Skeletal muscle satellite cell (primary cell): ENCODE measurements around the gene METTL8.

ENCODE experiments used
- H3K27me3 ChIP-seq: 2 replicates; pipeline ENCODE4 v1.7.0; 2013; ENCODE audit warnings: low read length; ENCODE audit not compliant: control insufficient read depth, insufficient read depth
- H3K36me3 ChIP-seq: 2 replicates; pipeline ENCODE4 v1.7.0; 2013; ENCODE audit warnings: mild to moderate bottlenecking, control low read depth, low read length; ENCODE audit not compliant: insufficient read depth
- H3K4me1 ChIP-seq: 2 replicates; pipeline ENCODE4 v1.7.0; 2013; ENCODE audit warnings: low read length; ENCODE audit not compliant: control insufficient read depth, insufficient read depth
- H3K4me2 ChIP-seq: 2 replicates; pipeline ENCODE4 v1.7.0; 2013; ENCODE audit warnings: mild to moderate bottlenecking, low read length
- H3K4me3 ChIP-seq: 2 replicates; pipeline ENCODE4 v1.7.0; 2013; ENCODE audit warnings: low read length
- H3K9ac ChIP-seq: 2 replicates; pipeline ENCODE4 v1.7.0; 2013; ENCODE audit warnings: mild to moderate bottlenecking, low read depth, low read length, moderate library complexity
- H3K9me3 ChIP-seq: replicated peaks from 2 replicates; pipeline ENCODE4 v1.7.0; 2013; ENCODE audit warnings: mild to moderate bottlenecking, control low read depth, low read length

The METTL8 gene

DNA sequence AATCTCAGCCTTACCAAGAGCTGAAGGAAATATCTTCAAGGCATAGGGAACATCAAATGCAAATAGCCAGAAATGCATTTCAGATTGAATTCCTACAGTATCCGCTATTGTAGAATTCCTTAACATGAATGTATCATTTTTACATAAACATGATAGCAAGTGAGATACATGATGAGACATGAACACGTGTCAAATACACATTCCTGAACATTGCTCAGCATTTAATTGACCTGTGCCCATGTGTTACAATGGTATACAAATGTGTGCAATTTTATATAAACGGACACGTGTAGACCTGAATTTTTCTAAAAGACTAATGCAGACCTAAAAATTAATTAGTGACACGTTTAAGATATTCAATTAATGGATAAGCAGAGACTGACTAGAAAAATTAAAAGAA lies 140.1 kb downstream of the METTL8 start:
- H3K36me3 ChIP-seq = no peaks in the 10 kb centered on the region
- no peak overlapping the region for H3K4me2 ChIP-seq
- no peak overlapping the region for H3K4me3 ChIP-seq
- no peaks in the 10 kb centered on the region for H3K9me3 ChIP-seq
- H3K27me3 ChIP-seq = no peaks in the 10 kb centered on the region
- peaks cover 4% of the 10 kb centered on the region for H3K4me1 ChIP-seq
- H3K9ac ChIP-seq = no peak overlapping the region

DNA sequence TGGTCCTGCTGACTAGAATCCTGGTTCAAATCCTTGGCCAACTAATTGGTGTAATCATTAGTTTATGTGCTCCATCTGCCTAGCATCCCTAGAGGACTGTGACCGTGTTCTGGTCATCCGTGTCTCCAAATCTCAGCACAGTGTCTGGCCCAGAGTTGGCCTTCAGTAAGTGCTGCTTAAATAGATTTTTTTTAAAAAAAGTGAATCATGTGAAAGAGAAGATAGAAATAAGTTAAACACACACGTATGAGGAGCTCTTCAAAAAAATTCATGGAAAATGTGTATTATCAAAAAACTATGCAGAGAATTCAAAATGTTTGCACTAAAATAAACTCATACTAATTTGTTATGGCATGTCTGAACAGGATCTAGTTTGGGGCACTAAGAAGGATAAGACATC lies 143.8 kb downstream of the METTL8 start:
- Histone ChIP-seq H3K4me1 (no peaks in the 10 kb centered on the region), H3K9ac (no peak overlapping the region), H3K4me2 (no peak overlapping the region), H3K9me3 (no peaks in the 10 kb centered on the region), H3K27me3 (no peaks in the 10 kb centered on the region), H3K36me3 (no peaks in the 10 kb centered on the region), H3K4me3 (no peak overlapping the region)

DNA sequence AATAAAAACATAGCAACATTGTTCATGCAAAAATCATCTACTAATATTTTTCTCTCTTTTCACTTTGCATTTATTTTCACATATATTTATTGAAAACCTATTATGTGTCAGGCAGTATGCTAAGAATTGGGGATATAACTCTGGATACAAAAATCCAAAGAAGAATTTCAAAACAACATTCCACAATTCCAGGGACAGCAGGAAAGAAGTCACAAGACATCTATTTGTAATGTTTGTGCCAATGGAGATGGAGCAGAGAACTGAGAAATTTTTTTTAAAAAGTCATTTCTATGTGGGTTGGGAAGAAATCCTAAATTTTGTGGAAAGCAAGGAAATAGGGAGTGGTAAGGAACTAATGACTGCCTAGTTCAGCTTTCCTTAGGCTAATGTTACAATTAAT lies 144.5 kb downstream of the METTL8 start:
- H3K4me1 ChIP-seq = no peaks in the 10 kb centered on the region
- H3K4me2 ChIP-seq = no peak overlapping the region
- H3K9me3 ChIP-seq = no peaks in the 10 kb centered on the region
- H3K4me3 ChIP-seq = no peak overlapping the region
- no peak overlapping the region for H3K9ac ChIP-seq
- no peaks in the 10 kb centered on the region for H3K36me3 ChIP-seq
- no peaks in the 10 kb centered on the region for H3K27me3 ChIP-seq

DNA sequence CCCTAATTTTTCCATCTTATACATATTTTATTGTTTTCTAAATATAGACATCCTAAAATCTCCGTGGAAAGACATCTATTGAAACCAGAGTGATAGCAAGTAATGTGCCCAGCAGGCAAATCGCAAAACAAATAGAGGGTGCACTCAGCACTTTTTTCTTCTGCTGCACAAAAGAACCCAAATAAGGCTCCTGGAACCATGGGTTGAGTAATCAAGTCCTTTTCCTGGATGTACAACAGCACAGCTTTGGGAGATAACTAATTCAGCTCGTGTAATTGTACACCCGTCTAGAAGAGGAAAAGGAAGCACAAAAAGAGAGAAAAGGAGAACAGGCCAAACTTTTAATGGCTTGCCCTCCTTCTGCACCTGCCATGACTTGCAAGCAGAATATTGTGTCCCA lies 146.2 kb downstream of the METTL8 start:
- Histone ChIP-seq H3K27me3 (no peaks in the 10 kb centered on the region), H3K9me3 (no peaks in the 10 kb centered on the region), H3K4me3 (no peak overlapping the region)

DNA sequence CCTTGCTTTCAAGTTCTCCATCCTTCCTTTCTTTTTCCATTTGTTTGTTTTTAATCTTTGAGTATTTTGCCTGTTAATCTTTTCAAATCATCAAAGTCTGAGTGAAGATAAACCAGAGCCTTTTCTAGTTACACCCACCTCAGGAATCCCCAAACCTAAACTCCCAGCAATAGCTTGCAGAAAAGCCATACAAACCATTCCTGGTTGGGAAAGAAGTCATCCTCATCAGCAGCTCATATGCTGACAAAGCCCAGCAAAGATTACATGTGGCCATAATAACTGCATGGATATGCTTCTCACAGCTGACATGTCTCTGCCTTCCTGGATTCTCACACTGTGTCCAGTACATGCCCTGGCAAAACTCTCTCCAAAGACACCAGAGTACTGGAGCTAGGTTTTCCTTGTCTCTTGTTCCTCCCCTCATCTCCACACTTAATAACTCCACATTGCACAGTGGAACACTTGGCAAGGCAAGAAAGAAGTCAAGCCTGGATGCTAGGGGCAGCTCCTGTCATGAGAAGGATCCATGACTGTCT lies 146.7 kb downstream of the METTL8 start:
- Histone ChIP-seq H3K9ac (no peak overlapping the region), H3K9me3 (no peaks in the 10 kb centered on the region), H3K4me3 (no peak overlapping the region), H3K27me3 (no peaks in the 10 kb centered on the region), H3K4me1 (no peaks in the 10 kb centered on the region), H3K36me3 (no peaks in the 10 kb centered on the region), H3K4me2 (no peak overlapping the region)

More for the DNA sequence above, 146.2 kb downstream of the METTL8 start:
- no peak overlapping the region for H3K9ac ChIP-seq
- no peak overlapping the region for H3K4me2 ChIP-seq
- H3K4me1 ChIP-seq = no peaks in the 10 kb centered on the region
- H3K36me3 ChIP-seq = no peaks in the 10 kb centered on the region

DNA sequence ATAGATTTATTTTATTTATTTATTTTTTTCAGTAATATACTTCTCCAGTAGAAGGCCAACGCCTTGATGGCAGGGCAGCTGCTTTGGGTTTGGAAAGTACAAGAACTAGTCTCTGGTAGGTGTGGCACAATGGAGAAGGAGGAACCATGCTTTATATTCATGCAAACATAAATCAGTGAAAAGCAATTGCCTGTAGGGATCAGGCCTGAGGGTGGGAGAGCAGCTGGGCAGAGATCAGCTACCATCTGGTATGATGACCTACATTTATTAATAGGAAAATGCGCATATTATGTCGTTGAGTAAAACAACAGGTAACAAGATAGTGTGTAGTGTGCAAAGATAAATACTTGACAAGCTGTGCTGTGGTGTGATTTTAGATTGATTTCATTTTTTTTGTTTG lies 152.7 kb downstream of the METTL8 start:
- Histone ChIP-seq H3K4me2 (no peak overlapping the region), H3K27me3 (no peaks in the 10 kb centered on the region), H3K36me3 (no peaks in the 10 kb centered on the region), H3K9ac (no peak overlapping the region), H3K4me1 (no peaks in the 10 kb centered on the region), H3K9me3 (no peaks in the 10 kb centered on the region), H3K4me3 (no peak overlapping the region)

DNA sequence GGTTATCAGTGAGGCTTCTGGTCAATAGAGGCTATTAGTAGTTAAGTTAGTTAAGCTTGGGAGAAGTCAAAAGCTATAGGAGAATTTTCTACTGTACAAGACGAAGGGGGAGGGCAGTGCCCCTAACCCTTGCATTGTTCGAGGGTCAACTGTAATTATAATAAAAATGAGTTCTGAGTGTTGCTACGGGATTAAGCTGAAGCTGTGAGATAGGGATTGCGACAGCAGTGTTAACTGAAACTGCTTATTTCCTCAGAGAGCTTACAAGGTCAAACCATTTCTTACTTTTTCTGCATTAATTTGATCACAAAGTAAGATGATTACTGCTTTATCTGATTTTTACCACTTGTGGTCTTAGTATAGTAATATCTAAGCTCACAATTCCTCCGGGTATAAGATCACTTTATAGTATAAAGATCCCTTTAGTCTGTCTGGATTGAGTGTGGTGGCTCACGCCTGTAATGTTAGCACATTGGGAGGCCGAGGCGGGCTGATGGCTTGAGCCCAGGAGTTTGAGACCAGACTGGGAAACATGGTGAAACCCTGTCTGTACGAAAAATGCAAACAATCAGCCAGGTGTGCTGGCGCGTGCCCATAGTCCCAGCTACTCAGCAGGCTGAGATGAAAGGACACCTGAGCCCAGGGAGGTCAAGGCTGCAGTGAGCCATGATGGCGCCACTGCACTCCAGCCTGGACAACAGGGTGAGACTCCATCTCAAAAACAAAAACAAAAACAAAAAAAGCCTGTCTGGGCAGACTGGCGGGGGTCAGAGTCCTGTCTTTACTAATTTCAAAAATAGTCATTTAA lies 153.6 kb downstream of the METTL8 start:
- Histone ChIP-seq H3K9ac (no peak overlapping the region), H3K27me3 (no peaks in the 10 kb centered on the region), H3K4me3 (no peak overlapping the region), H3K9me3 (no peaks in the 10 kb centered on the region), H3K36me3 (no peaks in the 10 kb centered on the region), H3K4me1 (no peaks in the 10 kb centered on the region), H3K4me2 (no peak overlapping the region)

DNA sequence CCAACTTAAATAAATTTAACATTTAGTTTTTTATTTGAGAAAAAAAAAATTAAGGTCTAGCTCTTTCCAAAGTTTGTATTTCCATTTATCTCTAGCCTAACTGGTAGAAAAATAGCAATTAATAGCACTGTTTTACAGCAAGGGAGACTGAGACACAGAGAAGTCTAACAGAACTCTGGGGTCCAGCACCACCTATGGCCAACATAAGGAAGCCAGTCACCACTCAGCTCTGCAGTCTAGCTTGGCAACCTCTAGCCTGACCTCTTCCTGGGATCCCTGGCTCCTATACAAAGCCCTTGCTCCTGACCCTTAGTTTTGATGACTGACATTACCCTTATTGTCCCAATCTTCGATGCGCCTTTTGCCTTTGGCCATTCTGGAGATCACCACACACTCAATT lies 159.0 kb downstream of the METTL8 start:
- Histone ChIP-seq H3K4me2 (no peak overlapping the region), H3K9me3 (no peaks in the 10 kb centered on the region), H3K27me3 (no peaks in the 10 kb centered on the region)

DNA sequence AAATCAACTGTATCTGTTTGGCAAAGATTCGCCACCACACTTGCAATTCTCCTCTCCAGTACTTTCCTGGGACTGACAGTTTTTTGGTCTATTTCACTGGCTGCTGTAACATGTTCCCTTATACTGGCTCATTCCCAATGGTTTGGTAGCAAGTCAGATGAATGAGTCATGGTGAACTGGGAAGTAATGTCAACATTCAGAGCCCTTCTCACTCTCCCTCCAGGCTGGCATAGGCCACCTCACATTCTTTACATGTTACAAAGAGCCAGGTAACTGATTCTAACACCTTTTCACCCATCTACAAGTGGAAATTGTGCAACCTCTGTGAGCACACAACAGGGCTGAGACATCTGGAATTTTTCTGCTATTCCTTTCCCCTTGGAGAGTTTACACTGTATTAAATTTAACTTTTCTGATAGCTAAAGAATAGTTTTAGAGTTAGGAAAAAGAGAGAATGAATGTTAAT lies 161.8 kb downstream of the METTL8 start:
- Histone ChIP-seq H3K27me3 (no peaks in the 10 kb centered on the region), H3K36me3 (no peaks in the 10 kb centered on the region), H3K4me2 (peak overlapping the region; percentile 10), H3K4me3 (no peak overlapping the region), H3K9ac (no peak overlapping the region), H3K9me3 (no peaks in the 10 kb centered on the region), H3K4me1 (peaks cover 10% of the 10 kb centered on the region)

More for the DNA sequence above, 159.0 kb downstream of the METTL8 start:
- no peaks in the 10 kb centered on the region for H3K36me3 ChIP-seq
- no peak overlapping the region for H3K4me3 ChIP-seq
- no peak overlapping the region for H3K9ac ChIP-seq
- peaks cover 10% of the 10 kb centered on the region for H3K4me1 ChIP-seq

DNA sequence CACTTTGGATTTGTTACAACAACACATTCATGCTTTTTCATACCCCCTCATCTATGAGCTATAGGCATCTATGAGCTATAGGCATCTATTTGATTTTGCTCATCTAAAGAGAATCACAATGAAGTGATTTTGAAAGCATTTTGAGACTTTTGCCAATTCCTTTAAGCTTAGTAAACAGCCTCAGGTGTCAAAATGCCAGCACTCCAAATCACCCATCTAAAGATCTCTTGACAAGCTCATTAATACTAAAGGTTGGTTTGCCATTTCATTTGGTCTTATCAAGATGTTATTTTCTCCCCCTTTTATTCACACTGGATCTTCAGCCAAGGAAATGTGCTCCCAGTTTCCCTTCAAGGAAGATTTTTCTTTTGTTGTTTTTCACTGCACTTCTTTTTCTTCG lies 162.4 kb downstream of the METTL8 start:
- Histone ChIP-seq H3K9ac (no peak overlapping the region), H3K36me3 (no peaks in the 10 kb centered on the region), H3K4me3 (no peak overlapping the region), H3K4me2 (no peak overlapping the region), H3K4me1 (peaks cover 10% of the 10 kb centered on the region), H3K27me3 (no peaks in the 10 kb centered on the region), H3K9me3 (no peaks in the 10 kb centered on the region)

DNA sequence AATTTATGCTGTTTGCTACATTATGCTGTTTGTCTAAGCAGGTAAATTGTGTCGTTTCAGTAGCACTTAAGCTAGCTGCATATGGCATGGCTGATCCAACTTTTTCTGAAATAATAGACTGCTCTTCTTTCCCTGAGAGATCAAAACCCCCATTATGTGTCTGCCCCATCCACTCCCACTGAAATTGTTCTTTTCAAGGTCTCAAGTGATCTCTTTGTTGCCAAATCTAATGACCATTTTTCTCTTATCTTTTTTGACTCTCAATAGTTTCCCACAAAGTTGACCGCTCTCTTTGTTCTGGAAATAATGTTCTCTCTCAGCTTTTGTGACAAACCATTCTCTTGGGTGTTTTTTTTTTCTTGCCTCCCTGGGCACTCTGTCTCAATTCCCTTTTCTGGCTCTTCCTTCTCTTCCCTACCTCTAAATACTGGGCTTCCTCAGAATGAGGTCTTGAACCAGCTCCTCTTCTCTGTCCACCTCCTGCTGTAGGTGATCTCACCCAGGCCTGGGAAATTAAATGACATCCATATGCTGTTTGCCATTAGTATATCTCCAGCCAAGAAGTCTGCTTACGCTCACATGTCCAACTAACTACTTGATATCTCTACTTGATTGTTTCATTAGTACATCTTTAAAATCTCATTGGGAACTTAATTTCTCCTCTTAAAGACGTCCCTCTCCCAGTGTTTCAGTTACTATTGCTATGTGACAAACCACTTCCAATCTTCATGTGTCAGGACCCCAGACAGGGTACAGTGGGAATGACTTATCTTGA lies 165.7 kb downstream of the METTL8 start:
- peaks cover 10% of the 10 kb centered on the region for H3K4me1 ChIP-seq
- H3K4me3 ChIP-seq = no peak overlapping the region
- no peaks in the 10 kb centered on the region for H3K36me3 ChIP-seq
- no peak overlapping the region for H3K4me2 ChIP-seq
- H3K9ac ChIP-seq = no peak overlapping the region
- no peaks in the 10 kb centered on the region for H3K27me3 ChIP-seq
- no peaks in the 10 kb centered on the region for H3K9me3 ChIP-seq
